Activated T-cell treated with anti-CD3 and anti-CD28 coated beads, Interleukin-2, amount 50 U/mL, for 24 hours (primary cell): ENCODE results near the gene NOPCHAP1.

Experiments used
- DNase-seq: peaks from one replicate; pipeline ENCODE4 v3.0.0-alpha.2; 2020
- H3K27ac Mint-ChIP-seq: 2 replicates; pipeline ENCODE4 v1.8.0; 2020; ENCODE audit warnings: mild to moderate bottlenecking, mixed read lengths
- H3K27me3 Mint-ChIP-seq: 2 replicates; pipeline ENCODE4 v1.8.0; 2020; ENCODE audit warnings: mixed read lengths
- H3K36me3 Mint-ChIP-seq: 2 replicates; pipeline ENCODE4 v1.8.0; 2020; ENCODE audit warnings: low read depth, mixed read lengths
- H3K4me1 Mint-ChIP-seq: 2 replicates; pipeline ENCODE4 v1.8.0; 2020; ENCODE audit warnings: low read depth, mixed read lengths
- H3K4me3 Mint-ChIP-seq: 2 replicates; pipeline ENCODE4 v1.8.0; 2020; ENCODE audit warnings: mild to moderate bottlenecking, moderate library complexity, mixed read lengths
- H3K9me3 Mint-ChIP-seq: 2 replicates; pipeline ENCODE4 v1.8.0; 2020; ENCODE audit warnings: mixed read lengths

Gene NOPCHAP1

GRCh38 chr12:104958001-104958804, 27.9 kb upstream of the NOPCHAP1 start, which contains the start of gene SLC41A2:
TSS of gene SLC41A2 (minus strand) at chr12:104958290. CDS start at chr12:104928527, 29,763 bp downstream.
- H3K9me3 Mint-ChIP-seq, result no peaks in the 10 kb centered on the region
- H3K4me3 Mint-ChIP-seq, result peak within 1 kb of the TSS; percentile 83
- peak within 1 kb of the TSS; percentile 94 for H3K27ac Mint-ChIP-seq
- H3K36me3 Mint-ChIP-seq, result peaks cover 2% of the 10 kb centered on the region
- DNase-seq, result peak; percentile 84
- peaks cover 27% of the 10 kb centered on the region for H3K4me1 Mint-ChIP-seq
- H3K27me3 Mint-ChIP-seq, result peaks cover 22% of the 10 kb centered on the region

- Mint-ChIP-seq H3K4me3 (peak overlapping the region; percentile 83), H3K9me3 (no peaks in the 10 kb centered on the region), H3K4me1 (peaks cover 27% of the 10 kb centered on the region), H3K36me3 (peaks cover 2% of the 10 kb centered on the region), H3K27me3 (peaks cover 29% of the 10 kb centered on the region), H3K27ac (peak overlapping the region; percentile 94)
- no peak for DNase-seq
These were observed 27.2 kb upstream of the NOPCHAP1 start for GRCh38 chr12:104958805-104959334.

- Mint-ChIP-seq H3K27me3 (peaks cover 30% of the 10 kb centered on the region), H3K4me1 (peaks cover 27% of the 10 kb centered on the region), H3K27ac (peak overlapping the region; percentile 94)
These were observed 26.7 kb upstream of the NOPCHAP1 start for GRCh38 chr12:104959335-104959841.

GRCh38 chr12:104960464-104960863, 25.7 kb upstream of the NOPCHAP1 start:
- peaks cover 34% of the 10 kb centered on the region for H3K27me3 Mint-ChIP-seq
- H3K36me3 Mint-ChIP-seq, result peaks cover 2% of the 10 kb centered on the region
- no peak overlapping the region for H3K4me3 Mint-ChIP-seq
- no peak overlapping the region for H3K27ac Mint-ChIP-seq
- peaks cover 27% of the 10 kb centered on the region for H3K4me1 Mint-ChIP-seq
- H3K9me3 Mint-ChIP-seq, result no peaks in the 10 kb centered on the region
- no peak for DNase-seq

More at GRCh38 chr12:104959335-104959841, 26.7 kb upstream of the NOPCHAP1 start:
- DNase-seq, result no peak
- peak overlapping the region; percentile 83 for H3K4me3 Mint-ChIP-seq
- H3K36me3 Mint-ChIP-seq, result peaks cover 2% of the 10 kb centered on the region
- no peaks in the 10 kb centered on the region for H3K9me3 Mint-ChIP-seq

GRCh38 chr12:104963757-104964156, 22.4 kb upstream of the NOPCHAP1 start:
- no peaks in the 10 kb centered on the region for H3K9me3 Mint-ChIP-seq

GRCh38 chr12:104964167-104964855, 21.8 kb upstream of the NOPCHAP1 start:
- H3K4me3 Mint-ChIP-seq, result no peak overlapping the region
- peaks cover 33% of the 10 kb centered on the region for H3K27me3 Mint-ChIP-seq
- H3K4me1 Mint-ChIP-seq, result peaks cover 7% of the 10 kb centered on the region
- no peak overlapping the region for H3K27ac Mint-ChIP-seq
- H3K36me3 Mint-ChIP-seq, result no peaks in the 10 kb centered on the region
- DNase-seq, result no peak
- H3K9me3 Mint-ChIP-seq, result no peaks in the 10 kb centered on the region

More at GRCh38 chr12:104963757-104964156, 22.4 kb upstream of the NOPCHAP1 start:
- Mint-ChIP-seq H3K27me3 (peaks cover 33% of the 10 kb centered on the region), H3K4me3 (no peak overlapping the region), H3K36me3 (no peaks in the 10 kb centered on the region), H3K4me1 (peaks cover 13% of the 10 kb centered on the region), H3K27ac (no peak overlapping the region)
- no peak for DNase-seq

GRCh38 chr12:104964856-104965205, 21.3 kb upstream of the NOPCHAP1 start:
- peaks cover 32% of the 10 kb centered on the region for H3K27me3 Mint-ChIP-seq
- peaks cover 2% of the 10 kb centered on the region for H3K4me1 Mint-ChIP-seq
- no peak overlapping the region for H3K27ac Mint-ChIP-seq

GRCh38 chr12:104966677-104967076, 19.4 kb upstream of the NOPCHAP1 start:
- Mint-ChIP-seq H3K9me3 (no peaks in the 10 kb centered on the region), H3K27ac (no peak overlapping the region), H3K4me1 (no peaks in the 10 kb centered on the region), H3K27me3 (peaks cover 25% of the 10 kb centered on the region), H3K4me3 (no peak overlapping the region), H3K36me3 (no peaks in the 10 kb centered on the region)
- DNase-seq, result no peak

More at GRCh38 chr12:104964856-104965205, 21.3 kb upstream of the NOPCHAP1 start:
- H3K9me3 Mint-ChIP-seq, result no peaks in the 10 kb centered on the region
- DNase-seq, result no peak
- no peaks in the 10 kb centered on the region for H3K36me3 Mint-ChIP-seq
- H3K4me3 Mint-ChIP-seq, result no peak overlapping the region

GRCh38 chr12:104969343-104969742, 16.8 kb upstream of the NOPCHAP1 start:
- H3K27ac Mint-ChIP-seq, result no peak overlapping the region
- H3K4me3 Mint-ChIP-seq, result no peak overlapping the region
- no peaks in the 10 kb centered on the region for H3K4me1 Mint-ChIP-seq
- DNase-seq, result no peak
- H3K36me3 Mint-ChIP-seq, result no peaks in the 10 kb centered on the region
- H3K27me3 Mint-ChIP-seq, result peaks cover 12% of the 10 kb centered on the region
- H3K9me3 Mint-ChIP-seq, result no peaks in the 10 kb centered on the region

- no peak overlapping the region for H3K27ac Mint-ChIP-seq
- H3K4me3 Mint-ChIP-seq, result no peak overlapping the region
- no peak for DNase-seq
- H3K36me3 Mint-ChIP-seq, result no peaks in the 10 kb centered on the region
- H3K9me3 Mint-ChIP-seq, result no peaks in the 10 kb centered on the region
- peaks cover under 1% of the 10 kb centered on the region for H3K27me3 Mint-ChIP-seq
- peaks cover 3% of the 10 kb centered on the region for H3K4me1 Mint-ChIP-seq
These were observed 14.8 kb upstream of the NOPCHAP1 start for GRCh38 chr12:104971306-104971705.

GRCh38 chr12:104973250-104973649, 12.9 kb upstream of the NOPCHAP1 start:
- Mint-ChIP-seq H3K4me1 (peaks cover 3% of the 10 kb centered on the region), H3K9me3 (no peaks in the 10 kb centered on the region)

GRCh38 chr12:104974626-104975290, 11.4 kb upstream of the NOPCHAP1 start:
- no peaks in the 10 kb centered on the region for H3K27me3 Mint-ChIP-seq
- DNase-seq, result no peak
- H3K27ac Mint-ChIP-seq, result no peak overlapping the region
- no peaks in the 10 kb centered on the region for H3K9me3 Mint-ChIP-seq
- H3K36me3 Mint-ChIP-seq, result no peaks in the 10 kb centered on the region
- peaks cover 3% of the 10 kb centered on the region for H3K4me1 Mint-ChIP-seq
- no peak overlapping the region for H3K4me3 Mint-ChIP-seq

More at GRCh38 chr12:104973250-104973649, 12.9 kb upstream of the NOPCHAP1 start:
- no peaks in the 10 kb centered on the region for H3K36me3 Mint-ChIP-seq
- no peak for DNase-seq
- H3K27me3 Mint-ChIP-seq, result no peaks in the 10 kb centered on the region
- no peak overlapping the region for H3K27ac Mint-ChIP-seq
- H3K4me3 Mint-ChIP-seq, result no peak overlapping the region

GRCh38 chr12:104975587-104976343, 10.4 kb upstream of the NOPCHAP1 start:
- no peak overlapping the region for H3K27ac Mint-ChIP-seq
- no peaks in the 10 kb centered on the region for H3K36me3 Mint-ChIP-seq
- H3K4me1 Mint-ChIP-seq, result peaks cover 3% of the 10 kb centered on the region
- no peak overlapping the region for H3K4me3 Mint-ChIP-seq
- H3K9me3 Mint-ChIP-seq, result no peaks in the 10 kb centered on the region
- no peak for DNase-seq
- no peaks in the 10 kb centered on the region for H3K27me3 Mint-ChIP-seq
